HepG2 (cell line): ENCODE measurements around the gene IL11RA. TPM values are rescaled to one million over a fixed set of nuclear protein-coding genes. Genes with fewer than 3 reads are reported as not detected.

Source experiments
- HOXA9 ChIP-seq: sonication (generic); formaldehyde crosslinking; IDR thresholded peaks from 2 replicates; pipeline ENCODE4 v1.8.1; 2022; ENCODE audit warnings: missing genetic modification reagents, mild to moderate bottlenecking, moderate library complexity, borderline replicate concordance
- IKZF5 ChIP-seq: IDR thresholded peaks from 2 replicates; pipeline ENCODE4 v1.6.1; 2018; ENCODE audit warnings: missing genetic modification reagents, mild to moderate bottlenecking, missing compliant biosample characterization
- PRDM15 ChIP-seq: sonication (generic); formaldehyde crosslinking; IDR thresholded peaks from 2 replicates; pipeline ENCODE4 v1.4.0; 2020; ENCODE audit warnings: missing genetic modification reagents
- U2AF2 ChIP-seq: fragments of 200-400 bp; formaldehyde crosslinking; IDR thresholded peaks from 2 replicates; pipeline ENCODE4 v1.6.1; 2017; ENCODE audit warnings: low read depth, mild to moderate bottlenecking, low read length
- ZFP36L2 ChIP-seq: sonication (generic); formaldehyde crosslinking; IDR thresholded peaks from 2 replicates; pipeline ENCODE4 v1.4.0; 2020; ENCODE audit warnings: missing genetic modification reagents
- polyA plus RNA-seq, 8 experiments: library from polyadenylated mRNA; depleted of rRNA in 3 of 8; stranded (reverse) in 7 of 8; unstranded in 1 of 8; fragments of >200 nt; fragmentation: Illumina TruSeq in 4 of 8; extraction: Trizol in 4 of 8; gene quantifications; 2 replicates each; pipeline versions ENCODE4 v1.2.1 to v1.2.3, GENCODE V29; 2011 to 2016; ENCODE audit warnings: low read depth in 4 of 8, missing spikeins in 1 of 8, mixed read lengths in 1 of 8; ENCODE audit not compliant: insufficient read depth in 1 of 8
- total RNA-seq, 5 experiments: library from RNA; depleted of rRNA; stranded (reverse); fragments of >200 nt; fragmentation: Illumina TruSeq; extraction: Trizol; gene quantifications; 2 replicates each; pipeline ENCODE4 v1.2.3, GENCODE V29; 2016; ENCODE audit warnings: low read depth in 1 of 5
- TF ChIP-seq, protein P1 (sequence below): sonication (generic); formaldehyde crosslinking; conservative IDR thresholded peaks from 2 replicates; pipeline ENCODE4 v1.5.0; 2020; ENCODE audit warnings: missing genetic modification reagents
- TF ChIP-seq, protein P2 (sequence below), 2 experiments: sonication (generic) in 1 of 2; formaldehyde crosslinking in 1 of 2; IDR thresholded peaks; 2 replicates each; pipeline versions ENCODE4 v1.4.0 to v1.6.1; 2016 to 2020; ENCODE audit warnings: borderline replicate concordance in 1 of 2, low read depth in 1 of 2, mild to moderate bottlenecking in 1 of 2, missing genetic modification reagents in 1 of 2
- TF ChIP-seq, protein P3 (sequence below): sonication (generic); formaldehyde crosslinking; conservative IDR thresholded peaks from 2 replicates; pipeline ENCODE4 v1.4.0; 2020; ENCODE audit warnings: missing genetic modification reagents
- TF ChIP-seq, protein P4 (sequence below): conservative IDR thresholded peaks from 2 replicates; pipeline ENCODE4 v1.6.1; 2018; ENCODE audit warnings: missing genetic modification reagents

Gene IL11RA
- total and polyA plus RNA-seq, 2 of the 13 experiments (the other 11 are each of a cell fraction or from before 2014, with no cell fraction given), result 2.0 to 4.2 TPM

GRCh38 chr9:34637356-34638137 is 14.4 kb upstream of the IL11RA start, which contains the start of gene SIGMAR1 (continued):
- TF ChIP-seq, protein P1, sequence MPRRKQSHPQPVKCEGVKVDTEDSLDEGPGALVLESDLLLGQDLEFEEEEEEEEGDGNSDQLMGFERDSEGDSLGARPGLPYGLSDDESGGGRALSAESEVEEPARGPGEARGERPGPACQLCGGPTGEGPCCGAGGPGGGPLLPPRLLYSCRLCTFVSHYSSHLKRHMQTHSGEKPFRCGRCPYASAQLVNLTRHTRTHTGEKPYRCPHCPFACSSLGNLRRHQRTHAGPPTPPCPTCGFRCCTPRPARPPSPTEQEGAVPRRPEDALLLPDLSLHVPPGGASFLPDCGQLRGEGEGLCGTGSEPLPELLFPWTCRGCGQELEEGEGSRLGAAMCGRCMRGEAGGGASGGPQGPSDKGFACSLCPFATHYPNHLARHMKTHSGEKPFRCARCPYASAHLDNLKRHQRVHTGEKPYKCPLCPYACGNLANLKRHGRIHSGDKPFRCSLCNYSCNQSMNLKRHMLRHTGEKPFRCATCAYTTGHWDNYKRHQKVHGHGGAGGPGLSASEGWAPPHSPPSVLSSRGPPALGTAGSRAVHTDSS, result no peak
- TF ChIP-seq PRDM15 (CRISPR knock-in tag) (peak; percentile 25; the same call in 1 of the 2 replicates), IKZF5 (peak; percentile 60; the same call in 1 of the 2 replicates), HOXA9 (CRISPR knock-in tag) (no peak; the same call in 1 of the 2 replicates), ZFP36L2 (CRISPR knock-in tag) (no peak), U2AF2 (no peak)
- TF ChIP-seq, protein P2, sequence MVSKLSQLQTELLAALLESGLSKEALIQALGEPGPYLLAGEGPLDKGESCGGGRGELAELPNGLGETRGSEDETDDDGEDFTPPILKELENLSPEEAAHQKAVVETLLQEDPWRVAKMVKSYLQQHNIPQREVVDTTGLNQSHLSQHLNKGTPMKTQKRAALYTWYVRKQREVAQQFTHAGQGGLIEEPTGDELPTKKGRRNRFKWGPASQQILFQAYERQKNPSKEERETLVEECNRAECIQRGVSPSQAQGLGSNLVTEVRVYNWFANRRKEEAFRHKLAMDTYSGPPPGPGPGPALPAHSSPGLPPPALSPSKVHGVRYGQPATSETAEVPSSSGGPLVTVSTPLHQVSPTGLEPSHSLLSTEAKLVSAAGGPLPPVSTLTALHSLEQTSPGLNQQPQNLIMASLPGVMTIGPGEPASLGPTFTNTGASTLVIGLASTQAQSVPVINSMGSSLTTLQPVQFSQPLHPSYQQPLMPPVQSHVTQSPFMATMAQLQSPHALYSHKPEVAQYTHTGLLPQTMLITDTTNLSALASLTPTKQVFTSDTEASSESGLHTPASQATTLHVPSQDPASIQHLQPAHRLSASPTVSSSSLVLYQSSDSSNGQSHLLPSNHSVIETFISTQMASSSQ (IDR thresholded peaks at IDR 0.05; ENCODE audit: low read depth), result no peak
- TF ChIP-seq, protein P2 (CRISPR knock-in tag; IDR thresholded peaks at IDR 0.05; ENCODE audit: borderline replicate concordance), result no peak; the same call in 1 of the 2 replicates
- TF ChIP-seq, protein P3, sequence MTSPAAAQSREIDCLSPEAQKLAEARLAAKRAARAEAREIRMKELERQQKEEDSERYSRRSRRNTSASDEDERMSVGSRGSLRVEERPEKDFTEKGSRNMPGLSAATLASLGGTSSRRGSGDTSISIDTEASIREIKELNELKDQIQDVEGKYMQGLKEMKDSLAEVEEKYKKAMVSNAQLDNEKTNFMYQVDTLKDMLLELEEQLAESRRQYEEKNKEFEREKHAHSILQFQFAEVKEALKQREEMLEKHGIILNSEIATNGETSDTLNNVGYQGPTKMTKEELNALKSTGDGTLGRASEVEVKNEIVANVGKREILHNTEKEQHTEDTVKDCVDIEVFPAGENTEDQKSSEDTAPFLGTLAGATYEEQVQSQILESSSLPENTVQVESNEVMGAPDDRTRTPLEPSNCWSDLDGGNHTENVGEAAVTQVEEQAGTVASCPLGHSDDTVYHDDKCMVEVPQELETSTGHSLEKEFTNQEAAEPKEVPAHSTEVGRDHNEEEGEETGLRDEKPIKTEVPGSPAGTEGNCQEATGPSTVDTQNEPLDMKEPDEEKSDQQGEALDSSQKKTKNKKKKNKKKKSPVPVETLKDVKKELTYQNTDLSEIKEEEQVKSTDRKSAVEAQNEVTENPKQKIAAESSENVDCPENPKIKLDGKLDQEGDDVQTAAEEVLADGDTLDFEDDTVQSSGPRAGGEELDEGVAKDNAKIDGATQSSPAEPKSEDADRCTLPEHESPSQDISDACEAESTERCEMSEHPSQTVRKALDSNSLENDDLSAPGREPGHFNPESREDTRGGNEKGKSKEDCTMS (CRISPR knock-in tag), result no peak
- TF ChIP-seq, protein P4, sequence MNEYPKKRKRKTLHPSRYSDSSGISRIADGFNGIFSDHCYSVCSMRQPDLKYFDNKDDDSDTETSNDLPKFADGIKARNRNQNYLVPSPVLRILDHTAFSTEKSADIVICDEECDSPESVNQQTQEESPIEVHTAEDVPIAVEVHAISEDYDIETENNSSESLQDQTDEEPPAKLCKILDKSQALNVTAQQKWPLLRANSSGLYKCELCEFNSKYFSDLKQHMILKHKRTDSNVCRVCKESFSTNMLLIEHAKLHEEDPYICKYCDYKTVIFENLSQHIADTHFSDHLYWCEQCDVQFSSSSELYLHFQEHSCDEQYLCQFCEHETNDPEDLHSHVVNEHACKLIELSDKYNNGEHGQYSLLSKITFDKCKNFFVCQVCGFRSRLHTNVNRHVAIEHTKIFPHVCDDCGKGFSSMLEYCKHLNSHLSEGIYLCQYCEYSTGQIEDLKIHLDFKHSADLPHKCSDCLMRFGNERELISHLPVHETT, result 0 out of 2 replicates have a peak, but pooled peaks have one; percentile 8
